ENCODE data around the gene TTC4. TPM values are rescaled to one million over a fixed set of nuclear protein-coding genes. Genes with fewer than 3 reads are reported as not detected.

The TTC4 gene
- total and polyA plus RNA-seq, 3 donors from 2014 or later = 25.0 to 35.3 (median 34.3) TPM

DNA sequence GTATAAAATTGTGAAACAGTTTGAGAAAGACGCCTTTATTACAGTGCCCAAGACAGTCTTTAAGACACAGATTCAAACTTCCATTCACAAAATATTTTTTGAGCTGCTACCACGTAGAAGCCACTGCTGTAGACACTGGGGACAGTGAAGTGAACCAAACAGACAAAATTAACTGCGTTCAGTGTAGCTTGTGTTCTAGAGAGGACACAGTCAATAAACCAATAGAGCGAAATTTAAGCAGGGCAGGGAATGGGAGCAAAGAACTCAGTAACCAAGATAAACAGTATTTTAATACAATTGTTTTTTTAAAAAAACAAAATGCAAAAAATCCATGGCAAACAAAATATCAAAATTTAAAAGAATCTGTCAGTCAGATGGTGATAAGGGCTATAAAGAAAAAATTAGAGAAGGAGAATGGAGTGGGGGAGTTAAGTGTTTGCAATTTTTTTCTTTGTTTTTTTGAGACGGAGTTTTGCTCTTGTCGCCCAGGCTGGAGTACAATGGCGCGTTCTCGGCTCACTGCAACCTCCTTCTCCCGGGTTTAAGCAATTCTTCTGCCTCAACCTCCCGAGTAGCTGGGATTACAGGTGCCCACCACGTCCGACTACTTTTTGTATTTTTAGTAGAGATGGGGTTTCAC, 49.4 kb downstream of the TTC4 start:
- DNase-seq = no peak
- 46 to 53% methylated on average over 13 of the region's 13 CpGs for WGBS, 2 donors

DNA sequence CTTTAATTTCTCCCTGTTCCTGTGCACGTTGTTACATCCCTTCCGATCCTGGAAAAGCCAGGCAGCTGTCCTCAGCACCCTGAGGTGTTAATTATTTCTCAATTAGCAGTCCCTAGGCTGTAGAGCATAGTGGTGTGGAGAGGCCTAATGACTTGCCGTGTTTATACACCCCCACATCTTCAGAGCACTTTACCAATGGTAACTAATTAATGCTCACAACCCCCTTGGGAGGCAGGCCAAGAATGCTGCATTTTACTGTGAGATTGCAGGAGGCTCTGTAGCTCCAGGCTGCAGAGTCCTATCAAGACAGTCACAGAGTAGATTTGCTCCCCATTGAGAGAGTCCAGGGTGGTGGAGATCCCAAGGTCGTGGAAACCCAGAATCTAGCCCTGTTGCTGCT, 51.1 kb downstream of the TTC4 start:
- TF ChIP-seq, protein P1, sequence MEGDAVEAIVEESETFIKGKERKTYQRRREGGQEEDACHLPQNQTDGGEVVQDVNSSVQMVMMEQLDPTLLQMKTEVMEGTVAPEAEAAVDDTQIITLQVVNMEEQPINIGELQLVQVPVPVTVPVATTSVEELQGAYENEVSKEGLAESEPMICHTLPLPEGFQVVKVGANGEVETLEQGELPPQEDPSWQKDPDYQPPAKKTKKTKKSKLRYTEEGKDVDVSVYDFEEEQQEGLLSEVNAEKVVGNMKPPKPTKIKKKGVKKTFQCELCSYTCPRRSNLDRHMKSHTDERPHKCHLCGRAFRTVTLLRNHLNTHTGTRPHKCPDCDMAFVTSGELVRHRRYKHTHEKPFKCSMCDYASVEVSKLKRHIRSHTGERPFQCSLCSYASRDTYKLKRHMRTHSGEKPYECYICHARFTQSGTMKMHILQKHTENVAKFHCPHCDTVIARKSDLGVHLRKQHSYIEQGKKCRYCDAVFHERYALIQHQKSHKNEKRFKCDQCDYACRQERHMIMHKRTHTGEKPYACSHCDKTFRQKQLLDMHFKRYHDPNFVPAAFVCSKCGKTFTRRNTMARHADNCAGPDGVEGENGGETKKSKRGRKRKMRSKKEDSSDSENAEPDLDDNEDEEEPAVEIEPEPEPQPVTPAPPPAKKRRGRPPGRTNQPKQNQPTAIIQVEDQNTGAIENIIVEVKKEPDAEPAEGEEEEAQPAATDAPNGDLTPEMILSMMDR (IDR thresholded peaks at IDR 0.05) = no peak
- TF ChIP-seq POLR2A (IDR thresholded peaks at IDR 0.05) = no peak
- H3K4me3 ChIP-seq = no peak overlapping the region
- no peaks in the 10 kb centered on the region for H3K36me3 ChIP-seq (ENCODE audit: low read depth, missing control alignments)
- intact Hi-C loops (cut with DNase I; ENCODE audit: low total_unique reads) = no loop called here
- no peak overlapping the region for H3K27ac ChIP-seq
- no peak for DNase-seq
- no peaks in the 10 kb centered on the region for H3K9me3 ChIP-seq
- no peaks in the 10 kb centered on the region for H3K27me3 ChIP-seq
- peaks cover 7% of the 10 kb centered on the region for H3K4me1 ChIP-seq
- WGBS, 2 donors = 28 to 45% methylated on average over 4 of the region's 4 CpGs

More for the DNA sequence above, 49.4 kb downstream of the TTC4 start:
- intact Hi-C loops (cut with DNase I; ENCODE audit: low total_unique reads) = no loop called here
- Histone ChIP-seq H3K9me3 (no peaks in the 10 kb centered on the region), H3K27ac (peak overlapping the region in 1 of 2 donors; percentile 47), H3K4me1 (peaks cover 7% of the 10 kb centered on the region), H3K4me3 (peak overlapping the region; percentile 44 to 79), H3K36me3 (ENCODE audit: low read depth, missing control alignments) (no peaks in the 10 kb centered on the region), H3K27me3 (no peaks in the 10 kb centered on the region)
- no peak for TF ChIP-seq POLR2A (IDR thresholded peaks at IDR 0.05)
- TF ChIP-seq, protein P1 (IDR thresholded peaks at IDR 0.05) = no peak

- TF ChIP-seq, protein P1 (IDR thresholded peaks at IDR 0.05) = no peak
- no peak for TF ChIP-seq POLR2A (IDR thresholded peaks at IDR 0.05)
- H3K27me3 ChIP-seq = no peaks in the 10 kb centered on the region
- H3K4me1 ChIP-seq = peaks cover 7% of the 10 kb centered on the region
- no peak overlapping the region for H3K27ac ChIP-seq
- H3K4me3 ChIP-seq = no peak overlapping the region
- no peaks in the 10 kb centered on the region for H3K9me3 ChIP-seq
- DNase-seq = no peak
- 72 to 79% methylated on average over 6 of the region's 6 CpGs for WGBS, 2 donors
- no peaks in the 10 kb centered on the region for H3K36me3 ChIP-seq (ENCODE audit: low read depth, missing control alignments)
- intact Hi-C loops (cut with DNase I; ENCODE audit: low total_unique reads) = no loop called here
Observed at GRCh38 chr1:54767526-54767925, 51.9 kb downstream of the TTC4 start.

DNA sequence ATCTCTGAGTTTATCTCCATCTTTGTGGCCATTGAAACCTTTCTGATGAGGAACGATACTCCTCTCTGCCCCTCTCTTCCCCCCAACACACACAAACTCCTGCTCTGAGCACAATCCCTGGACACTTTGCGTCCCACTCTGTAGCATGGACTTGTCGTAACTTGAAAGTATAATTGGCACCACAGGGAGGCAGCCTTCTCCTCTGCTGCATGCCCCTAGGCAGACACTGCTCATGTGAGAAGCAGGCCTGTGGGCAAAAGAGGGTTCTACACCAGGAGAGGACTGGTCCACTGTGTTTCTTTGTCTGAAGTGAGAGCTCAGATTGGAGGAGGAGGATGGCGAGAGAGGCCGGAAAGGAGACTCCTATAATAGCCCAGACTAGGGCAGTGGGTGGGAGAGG, 52.4 kb downstream of the TTC4 start:
- 82 to 83% methylated on average over 5 of the region's 5 CpGs for WGBS, 2 donors
- Histone ChIP-seq H3K27ac (no peak overlapping the region), H3K9me3 (no peaks in the 10 kb centered on the region), H3K4me3 (no peak overlapping the region), H3K27me3 (no peaks in the 10 kb centered on the region), H3K4me1 (peaks cover 6% of the 10 kb centered on the region), H3K36me3 (ENCODE audit: low read depth, missing control alignments) (no peaks in the 10 kb centered on the region)
- peak; percentile 34 for DNase-seq
- no peak for TF ChIP-seq POLR2A (IDR thresholded peaks at IDR 0.05)
- TF ChIP-seq, protein P1 (IDR thresholded peaks at IDR 0.05) = no peak
- intact Hi-C loops (cut with DNase I; ENCODE audit: low total_unique reads) = no loop called here

GRCh38 chr1:54772951-54773350, 57.3 kb downstream of the TTC4 start:
- no peaks in the 10 kb centered on the region for H3K36me3 ChIP-seq (ENCODE audit: low read depth, missing control alignments)
- no peak for TF ChIP-seq POLR2A (IDR thresholded peaks at IDR 0.05)
- TF ChIP-seq, protein P1 (IDR thresholded peaks at IDR 0.05) = no peak
- H3K27ac ChIP-seq = no peak overlapping the region
- no peaks in the 10 kb centered on the region for H3K27me3 ChIP-seq
- DNase-seq = no peak
- intact Hi-C loops (cut with DNase I; ENCODE audit: low total_unique reads) = no loop called here
- 90 to 100% methylated on average over 2 of the region's 2 CpGs for WGBS, 2 donors
- H3K4me3 ChIP-seq = no peak overlapping the region
- peaks cover 7% of the 10 kb centered on the region for H3K4me1 ChIP-seq
- H3K9me3 ChIP-seq = no peaks in the 10 kb centered on the region
